Measurements from ENCODE around the gene ASXL2.

DNA sequence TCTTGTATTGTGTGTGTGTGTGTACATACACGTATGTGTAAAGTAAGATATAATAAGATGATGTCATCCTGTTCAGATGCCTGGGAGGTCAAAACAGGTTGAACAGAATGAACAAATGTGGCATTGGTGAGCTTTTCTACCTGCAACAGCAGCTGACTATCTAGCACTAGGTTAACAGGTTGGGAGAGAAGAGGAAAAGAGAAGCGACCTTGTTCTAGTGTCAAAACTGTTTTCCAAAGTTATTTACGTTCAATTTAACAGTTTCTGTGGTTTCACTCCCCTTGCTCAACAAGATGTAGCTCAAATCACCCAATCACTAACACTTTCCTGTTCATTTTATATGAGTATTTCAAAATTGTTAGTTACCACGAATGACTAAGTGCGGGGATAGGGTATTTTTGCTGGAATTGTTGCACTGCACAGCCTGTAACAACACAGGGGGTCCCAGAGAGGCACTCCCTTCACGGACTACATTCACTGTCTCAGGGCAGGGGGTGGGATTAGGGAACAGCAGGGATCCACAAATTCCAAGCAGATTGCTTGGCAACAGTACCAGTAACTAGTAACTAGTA is 137.4 kb downstream of the ASXL2 start:
- TF ChIP-seq, protein P1, sequence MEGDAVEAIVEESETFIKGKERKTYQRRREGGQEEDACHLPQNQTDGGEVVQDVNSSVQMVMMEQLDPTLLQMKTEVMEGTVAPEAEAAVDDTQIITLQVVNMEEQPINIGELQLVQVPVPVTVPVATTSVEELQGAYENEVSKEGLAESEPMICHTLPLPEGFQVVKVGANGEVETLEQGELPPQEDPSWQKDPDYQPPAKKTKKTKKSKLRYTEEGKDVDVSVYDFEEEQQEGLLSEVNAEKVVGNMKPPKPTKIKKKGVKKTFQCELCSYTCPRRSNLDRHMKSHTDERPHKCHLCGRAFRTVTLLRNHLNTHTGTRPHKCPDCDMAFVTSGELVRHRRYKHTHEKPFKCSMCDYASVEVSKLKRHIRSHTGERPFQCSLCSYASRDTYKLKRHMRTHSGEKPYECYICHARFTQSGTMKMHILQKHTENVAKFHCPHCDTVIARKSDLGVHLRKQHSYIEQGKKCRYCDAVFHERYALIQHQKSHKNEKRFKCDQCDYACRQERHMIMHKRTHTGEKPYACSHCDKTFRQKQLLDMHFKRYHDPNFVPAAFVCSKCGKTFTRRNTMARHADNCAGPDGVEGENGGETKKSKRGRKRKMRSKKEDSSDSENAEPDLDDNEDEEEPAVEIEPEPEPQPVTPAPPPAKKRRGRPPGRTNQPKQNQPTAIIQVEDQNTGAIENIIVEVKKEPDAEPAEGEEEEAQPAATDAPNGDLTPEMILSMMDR (IDR thresholded peaks at IDR 0.05; ENCODE audit: insufficient read depth, low read length) = no peak
- no peak for TF ChIP-seq REST (IDR thresholded peaks at IDR 0.05; ENCODE audit: insufficient replicate concordance, low read depth)
- TF ChIP-seq GABPA (IDR thresholded peaks at IDR 0.05; ENCODE audit: low read depth) = no peak
